GM19238 (cell line): Measurements from ENCODE around the gene CYTH3.

Experiments
- DNase-seq: peaks from one replicate; pipeline ENCODE4 v3.0.0; 2011; ENCODE audit warnings: low spot score; ENCODE audit not compliant: insufficient read length

CYTH3 gene

DNA sequence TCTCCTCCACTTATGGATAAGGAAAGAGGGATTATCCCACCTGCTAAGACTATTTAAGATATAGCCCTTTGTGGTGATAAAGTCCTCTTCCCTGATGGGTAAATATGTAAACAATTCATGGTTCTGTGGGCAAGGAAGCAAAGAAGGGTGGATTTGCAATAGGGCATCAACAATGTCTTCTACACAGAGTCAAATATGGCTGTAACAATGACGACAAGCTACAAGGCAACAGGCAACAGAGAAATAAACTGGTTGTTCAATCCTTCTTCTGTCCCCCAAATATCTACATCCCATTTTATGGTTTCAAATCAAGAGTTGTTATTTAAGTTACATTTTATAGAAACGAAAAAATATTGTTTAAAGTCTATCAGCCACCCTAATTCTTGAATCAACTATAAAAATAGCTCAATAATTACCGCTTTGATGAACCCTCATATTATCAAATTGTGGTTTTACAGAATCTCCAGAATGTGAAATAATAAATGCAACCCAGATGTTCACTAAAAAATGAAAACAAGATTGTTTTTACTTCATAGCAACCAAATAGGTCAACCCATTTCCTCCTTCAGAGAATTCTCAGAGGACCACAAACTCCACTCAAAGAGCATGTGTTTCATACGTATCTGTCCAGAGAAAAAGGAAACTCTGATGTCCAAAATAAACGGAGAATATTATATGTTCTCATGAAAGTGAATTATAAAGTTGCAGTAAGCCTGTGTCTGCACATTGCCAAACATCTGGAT, 13.8 kb downstream of the CYTH3 start:
- no peak for DNase-seq

DNA sequence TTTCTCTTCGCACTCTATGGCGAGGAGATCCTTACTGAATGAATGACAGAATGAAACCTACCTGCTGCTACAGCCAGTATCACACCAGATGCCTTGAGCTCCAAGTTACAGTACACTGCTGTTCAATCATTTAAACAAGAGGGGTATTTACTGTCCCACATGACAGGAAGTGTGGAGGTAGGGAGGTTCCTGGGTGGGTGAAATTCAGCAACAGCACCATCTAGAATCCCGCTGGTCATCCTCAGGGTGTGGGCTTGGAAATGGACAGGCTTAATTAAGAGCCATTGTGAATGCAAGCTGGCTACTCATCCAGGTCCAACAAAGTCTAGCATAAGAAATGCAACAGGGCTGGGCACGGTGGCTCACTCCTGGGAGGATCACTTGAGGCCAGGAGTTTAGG, 14.7 kb downstream of the CYTH3 start:
- DNase-seq: no peak

DNA sequence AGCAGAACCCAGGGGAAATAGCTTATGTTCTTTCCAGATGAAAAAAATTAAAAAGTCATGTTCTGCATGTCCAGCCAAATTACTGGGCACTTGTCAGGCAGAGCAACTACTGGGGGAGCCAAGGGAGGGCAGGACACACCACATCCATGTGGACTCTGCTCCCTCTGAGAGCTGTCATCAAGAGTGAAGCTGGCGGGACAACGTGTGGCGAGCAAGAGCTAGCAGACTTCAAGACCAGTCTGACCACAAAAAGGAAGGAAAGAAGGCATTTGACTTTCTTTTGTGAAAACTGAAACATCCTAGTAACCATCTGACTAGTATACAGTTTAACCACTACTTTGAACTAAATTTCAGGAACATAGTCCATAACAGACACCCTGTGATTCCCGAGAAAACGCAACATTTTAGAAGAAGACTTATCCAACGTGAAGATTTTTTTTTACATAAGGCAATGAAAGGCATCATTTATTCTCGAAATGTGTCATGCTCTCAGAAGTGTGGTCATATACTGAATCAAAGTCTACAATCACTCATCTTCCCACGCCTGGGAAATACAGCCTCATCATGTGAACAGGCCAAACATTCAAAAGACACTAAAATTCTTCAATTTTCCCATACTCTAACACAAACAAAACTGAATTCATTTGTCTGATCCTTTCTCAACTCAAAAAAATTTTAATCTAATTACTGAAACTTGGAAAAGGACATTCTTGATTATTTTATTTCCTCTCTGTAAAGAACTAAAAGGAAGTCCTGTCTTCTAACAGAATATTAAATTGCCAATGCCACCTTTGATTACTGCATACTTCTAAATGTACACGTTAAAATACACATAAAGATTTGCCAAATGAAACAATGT, 15.5 kb downstream of the CYTH3 start:
- no peak for DNase-seq

DNA sequence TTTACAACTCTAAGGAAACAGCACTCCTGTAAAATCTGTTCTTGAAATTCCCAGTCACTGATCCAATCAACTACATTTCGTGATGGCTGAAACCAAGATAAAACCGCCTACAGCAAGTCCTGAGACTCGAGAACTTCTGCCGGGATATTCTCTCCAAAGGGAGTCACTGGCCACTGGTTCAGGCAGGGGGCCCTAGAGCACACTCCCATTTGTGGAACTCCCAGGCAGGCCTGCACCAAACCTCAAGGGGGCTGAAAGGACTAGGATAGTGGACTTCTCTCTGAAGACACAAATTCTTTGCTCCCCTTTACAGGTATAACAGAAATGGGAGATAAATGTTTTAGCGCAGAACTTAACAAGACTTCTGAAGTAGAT, 16.3 kb downstream of the CYTH3 start:
- no peak for DNase-seq

DNA sequence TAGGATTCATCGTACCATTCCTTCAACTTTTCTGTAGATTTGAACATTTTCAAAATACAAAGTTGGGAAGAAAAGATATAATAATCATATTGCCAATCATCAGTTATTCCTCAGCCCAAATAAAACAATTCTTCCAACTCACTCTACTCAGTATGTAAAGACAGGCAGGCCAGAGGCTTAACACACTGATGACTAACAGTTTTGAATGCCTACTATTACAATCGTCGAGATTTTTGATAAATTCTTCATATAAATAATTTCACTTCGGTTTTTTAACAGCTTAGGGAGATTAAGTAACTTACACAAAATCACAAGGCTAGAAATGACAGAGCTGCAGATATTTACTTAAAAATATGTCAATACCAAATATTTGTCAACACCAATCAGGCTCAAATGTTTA, 17.6 kb downstream of the CYTH3 start:
- DNase-seq: no peak

DNA sequence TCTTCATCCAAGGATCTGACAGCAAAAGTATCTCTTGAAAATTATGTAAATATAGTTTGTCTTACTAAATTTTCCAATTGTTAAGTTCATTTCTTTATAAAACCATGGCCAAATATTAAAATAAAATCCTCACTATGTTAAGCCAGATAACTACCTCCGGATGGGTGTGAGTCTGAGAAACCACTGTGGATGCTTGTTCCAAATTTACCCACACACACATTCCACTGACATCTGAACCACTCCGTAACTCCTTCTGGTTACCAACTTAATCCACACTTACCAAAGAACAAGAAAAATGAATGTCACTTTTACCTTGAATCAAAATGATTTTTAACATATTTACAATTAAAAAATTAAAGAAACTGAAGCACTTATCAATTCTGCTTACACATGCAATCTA, 19.7 kb downstream of the CYTH3 start:
- no peak for DNase-seq

DNA sequence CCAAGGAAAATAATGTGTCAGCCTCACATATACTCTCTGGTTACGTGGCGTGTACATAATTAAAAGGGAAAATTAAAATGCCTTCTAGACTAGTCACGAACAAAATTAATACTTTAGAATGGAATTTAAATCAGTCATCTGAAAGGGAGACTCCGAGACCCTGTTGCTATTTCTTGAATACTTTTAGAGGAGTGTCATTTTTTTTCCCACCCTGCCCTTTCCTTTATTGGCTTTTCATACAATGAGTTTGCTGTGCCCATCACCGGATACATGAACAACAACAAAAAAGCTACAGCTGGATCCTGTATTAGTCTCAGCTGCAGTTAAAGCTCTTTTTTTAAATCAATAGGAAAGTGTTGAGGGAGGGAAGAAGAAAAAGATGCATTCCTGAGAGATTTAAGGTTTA, 20.1 kb downstream of the CYTH3 start:
- DNase-seq: no peak

DNA sequence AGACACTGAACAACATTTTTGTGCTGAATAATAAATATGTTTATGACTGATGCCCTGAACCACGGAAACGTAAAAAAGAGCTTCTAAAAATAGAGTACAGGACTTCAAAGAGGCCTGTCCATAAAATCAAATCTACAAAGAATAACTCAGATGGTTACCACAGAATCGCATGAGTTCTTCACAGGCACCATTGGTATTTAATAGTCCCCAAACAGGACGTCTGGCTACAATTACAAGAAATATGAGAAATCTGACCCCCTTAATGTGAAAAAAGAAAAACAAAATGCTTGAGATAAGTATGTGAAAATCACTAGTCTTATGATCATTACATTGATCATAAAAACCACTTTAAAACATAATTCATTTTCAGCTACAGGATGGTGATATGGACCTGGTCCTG, 20.8 kb downstream of the CYTH3 start:
- DNase-seq: no peak

DNA sequence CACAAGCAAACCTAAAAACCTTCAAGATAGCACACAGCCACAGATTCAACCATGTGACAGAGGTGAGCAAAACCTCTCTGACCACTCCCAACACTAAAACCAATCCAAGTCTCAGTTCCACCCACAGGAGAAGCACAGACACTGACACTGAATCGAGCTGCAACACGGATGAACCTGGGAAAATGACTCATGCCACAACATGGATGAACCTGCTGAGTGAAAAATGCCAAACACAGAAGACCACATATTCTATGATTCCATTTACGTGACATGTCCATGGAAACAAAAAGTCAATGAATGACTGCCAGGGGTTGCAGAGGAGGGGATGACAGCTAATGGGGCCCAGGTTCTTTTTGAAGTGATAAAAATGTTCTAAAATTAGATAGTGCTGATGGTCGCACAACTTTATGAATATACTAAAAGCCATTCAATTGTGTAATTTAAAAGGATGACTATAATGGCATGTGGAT, 22.0 kb downstream of the CYTH3 start:
- no peak for DNase-seq

DNA sequence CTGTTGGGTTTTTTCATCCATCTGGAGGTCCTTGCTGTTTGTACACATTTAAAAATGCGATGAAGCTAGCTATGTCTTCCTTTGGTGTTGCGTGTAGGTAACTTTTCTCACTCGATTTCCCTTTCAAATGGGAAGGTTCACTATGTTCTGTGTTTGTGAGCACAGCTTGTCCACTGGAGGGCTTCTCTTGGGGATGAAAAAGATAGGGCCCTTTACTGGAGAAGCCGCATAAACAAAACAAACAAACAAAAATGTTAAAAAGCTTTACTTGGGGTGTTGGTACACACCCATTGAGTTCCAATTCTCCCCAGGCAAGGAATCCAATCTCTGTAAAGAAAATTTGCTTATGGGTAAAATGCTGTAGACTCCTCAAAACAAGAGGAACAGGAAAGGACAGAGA, 23.4 kb downstream of the CYTH3 start:
- DNase-seq: no peak

DNA sequence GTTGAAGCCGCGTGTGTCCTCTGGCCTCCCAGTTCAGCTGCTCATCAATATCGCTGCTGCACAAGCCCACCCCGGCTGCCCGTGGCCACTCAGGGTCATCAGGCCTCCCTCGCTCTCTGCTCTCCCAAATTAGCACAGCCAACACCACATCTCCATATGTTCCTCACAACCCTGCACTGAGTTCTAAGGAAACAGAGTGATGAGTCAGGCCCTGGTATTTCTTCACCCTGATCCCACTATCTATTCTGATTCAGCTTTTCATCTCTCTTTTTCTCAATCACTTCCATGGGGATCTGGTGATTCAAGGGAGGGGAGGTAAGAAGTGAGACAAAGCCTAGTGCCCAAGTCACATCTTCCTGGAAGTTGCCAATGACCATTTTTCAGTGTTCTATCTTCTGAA, 23.8 kb downstream of the CYTH3 start:
- DNase-seq: no peak

DNA sequence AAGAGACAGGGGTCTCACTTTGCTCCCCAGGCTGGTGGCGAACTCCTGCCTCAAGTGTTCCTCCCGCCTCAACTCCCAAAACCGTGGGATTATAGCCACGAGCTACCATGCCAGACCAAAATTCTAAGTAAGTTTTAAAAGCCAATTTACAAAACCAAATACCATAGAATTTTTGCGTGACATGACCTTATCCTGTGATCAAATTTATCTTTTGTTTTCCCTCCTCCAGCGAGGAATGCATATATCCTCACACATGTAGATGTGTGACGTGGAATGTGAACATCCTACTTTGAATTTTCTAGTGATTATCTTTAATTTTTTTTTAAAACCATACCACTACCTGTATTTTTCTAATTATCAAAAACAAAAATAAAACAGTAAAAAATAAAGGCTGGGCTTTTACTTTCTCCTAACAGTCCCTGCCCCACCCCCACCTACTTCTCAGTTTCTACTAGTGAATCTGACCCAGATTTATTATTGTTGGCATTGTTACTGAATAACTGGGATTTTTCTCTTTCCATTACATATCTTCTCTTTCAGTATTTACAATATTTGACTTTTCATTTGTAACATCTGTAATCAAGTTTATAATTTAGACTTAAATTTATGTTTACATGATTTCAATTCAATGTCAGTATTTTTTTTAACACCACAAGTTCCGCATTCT, 26.0 kb downstream of the CYTH3 start:
- DNase-seq: no peak

DNA sequence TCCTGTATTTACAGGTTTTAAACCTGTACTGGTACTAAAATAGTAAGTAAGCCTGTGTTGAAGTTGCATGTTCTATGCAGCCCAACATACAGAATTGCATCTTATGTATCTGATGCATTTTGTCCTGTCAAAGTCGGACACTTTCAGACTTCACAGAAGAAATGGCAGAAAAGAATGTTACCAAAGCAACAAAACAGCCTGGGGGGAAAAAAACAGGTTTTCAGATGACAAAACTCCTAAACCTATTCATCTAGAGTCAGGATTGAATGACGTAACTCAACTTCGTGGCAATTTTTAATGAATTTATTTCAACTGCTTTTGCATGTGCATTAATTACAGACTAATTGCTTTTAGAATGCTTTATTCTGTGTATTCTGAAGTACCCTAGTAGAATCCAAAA, 28.4 kb downstream of the CYTH3 start:
- DNase-seq: no peak

DNA sequence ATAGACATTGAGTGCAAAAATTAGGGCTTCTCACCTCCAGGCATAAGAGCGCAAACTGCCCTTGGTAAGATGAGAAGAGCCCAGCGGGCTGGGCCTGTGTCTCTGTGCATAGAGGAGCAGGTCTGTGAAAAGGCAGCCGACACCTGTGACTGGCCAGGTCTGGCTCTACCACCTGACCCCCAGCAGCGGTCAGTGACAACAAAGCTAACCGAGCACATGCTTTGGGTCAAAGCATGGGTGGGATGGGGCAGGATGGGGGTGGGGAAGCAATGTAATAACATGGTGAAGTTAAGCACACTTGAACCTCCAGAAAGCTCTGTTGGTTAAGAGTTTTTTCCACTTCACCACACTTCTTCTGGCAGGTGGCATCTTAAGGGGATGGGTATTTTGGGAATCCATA, 29.3 kb downstream of the CYTH3 start:
- no peak for DNase-seq

DNA sequence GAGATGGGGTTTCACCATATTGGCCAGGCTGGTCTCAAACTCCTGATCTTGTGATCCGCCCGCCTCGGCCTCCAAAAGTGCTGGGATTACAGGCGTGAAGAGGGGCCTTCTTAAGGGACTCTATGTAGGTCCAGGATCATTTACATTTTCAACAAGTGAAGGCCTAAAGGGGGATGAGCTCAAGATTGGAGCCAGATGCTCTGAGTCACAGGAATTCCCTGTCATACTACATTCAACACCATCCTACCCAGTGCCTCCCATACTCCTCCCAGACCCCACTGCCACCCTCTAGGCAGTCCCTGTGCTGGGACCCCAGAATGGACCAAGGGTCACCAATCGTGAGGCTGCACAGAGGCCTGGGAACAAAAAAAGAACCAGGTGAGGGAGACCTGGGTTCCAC, 29.9 kb downstream of the CYTH3 start:
- no peak for DNase-seq

DNA sequence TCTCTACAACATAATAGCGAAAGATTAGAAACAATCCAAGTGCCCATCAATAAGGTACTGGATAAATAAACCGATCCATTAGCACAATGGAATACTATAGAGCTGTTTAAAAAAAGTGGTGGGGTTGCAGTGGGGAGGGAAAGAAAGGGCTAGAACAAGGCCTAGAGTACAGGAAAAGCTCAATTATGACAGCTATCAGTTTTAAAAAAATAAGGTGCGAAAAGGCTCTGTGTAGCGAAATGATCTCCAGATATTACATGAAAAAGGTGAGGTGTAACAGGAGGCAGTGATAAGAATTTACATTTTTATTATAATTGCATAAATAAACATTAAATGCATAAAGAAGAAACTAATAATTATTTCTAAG, 30.8 kb downstream of the CYTH3 start:
- no peak for DNase-seq

DNA sequence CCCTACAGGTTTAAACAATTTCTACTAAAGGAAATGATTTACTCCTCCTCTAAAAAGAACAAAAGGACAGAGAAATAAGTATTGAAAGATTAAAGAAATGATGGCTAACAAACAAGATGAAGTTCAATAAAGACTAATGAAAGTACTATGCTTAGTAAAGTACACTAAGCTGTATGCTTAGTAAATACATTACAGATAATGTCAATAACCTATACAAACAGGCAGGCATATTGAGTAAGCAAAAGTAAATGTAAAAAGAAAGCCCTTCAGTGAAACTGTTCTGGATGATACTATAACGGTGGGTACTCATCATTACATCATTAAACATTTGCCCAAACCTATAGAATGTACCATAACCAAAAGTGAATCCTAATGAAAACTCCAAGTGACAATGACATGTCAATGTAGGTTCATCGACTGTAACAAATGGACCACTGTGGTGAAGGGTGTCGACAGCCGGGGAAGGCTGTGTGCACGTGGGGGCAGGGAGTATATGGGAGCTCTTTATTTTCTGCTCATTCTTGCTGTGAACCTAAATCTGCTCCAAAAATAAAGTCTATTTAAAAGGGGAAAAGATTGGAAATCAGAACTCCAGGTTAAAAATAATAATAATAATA, 34.0 kb downstream of the CYTH3 start:
- DNase-seq: no peak

DNA sequence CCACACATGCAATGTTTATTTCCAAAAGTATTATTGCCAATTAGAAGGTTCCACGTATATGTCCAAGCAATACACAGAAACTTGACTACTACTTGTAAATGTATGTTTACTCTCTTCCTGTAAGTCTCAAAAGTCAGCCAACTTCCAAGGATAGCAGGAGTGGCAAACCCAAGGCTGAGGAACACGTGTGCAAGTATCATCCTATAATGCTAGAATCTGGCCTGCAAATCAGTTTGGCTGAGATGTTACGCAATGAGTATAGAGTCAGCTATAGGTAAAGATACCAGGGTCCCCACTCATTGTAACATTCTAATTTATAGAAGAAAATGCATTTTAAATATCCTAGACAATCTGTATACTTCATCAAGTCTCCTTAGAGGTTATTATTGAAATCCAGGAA, 34.7 kb downstream of the CYTH3 start:
- DNase-seq: no peak

DNA sequence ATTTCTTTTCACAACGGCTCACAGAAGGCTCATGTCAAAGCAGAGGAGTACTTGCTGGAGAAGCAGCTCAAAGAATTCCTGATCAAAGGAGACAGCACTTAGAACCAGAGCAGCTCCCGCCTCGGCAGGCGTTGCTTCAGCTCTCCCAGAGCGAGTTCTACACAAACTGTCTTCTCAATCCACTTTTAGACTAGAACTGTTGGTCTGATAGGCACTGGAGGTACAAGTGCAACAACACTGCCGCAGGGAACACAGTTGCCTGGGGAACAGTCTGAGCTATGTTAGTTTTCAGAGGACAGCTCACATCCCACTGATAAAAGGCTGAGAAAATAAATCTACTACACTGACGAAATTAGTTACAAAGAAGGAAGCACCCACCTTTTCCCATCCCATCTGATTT, 35.4 kb downstream of the CYTH3 start:
- DNase-seq: no peak

DNA sequence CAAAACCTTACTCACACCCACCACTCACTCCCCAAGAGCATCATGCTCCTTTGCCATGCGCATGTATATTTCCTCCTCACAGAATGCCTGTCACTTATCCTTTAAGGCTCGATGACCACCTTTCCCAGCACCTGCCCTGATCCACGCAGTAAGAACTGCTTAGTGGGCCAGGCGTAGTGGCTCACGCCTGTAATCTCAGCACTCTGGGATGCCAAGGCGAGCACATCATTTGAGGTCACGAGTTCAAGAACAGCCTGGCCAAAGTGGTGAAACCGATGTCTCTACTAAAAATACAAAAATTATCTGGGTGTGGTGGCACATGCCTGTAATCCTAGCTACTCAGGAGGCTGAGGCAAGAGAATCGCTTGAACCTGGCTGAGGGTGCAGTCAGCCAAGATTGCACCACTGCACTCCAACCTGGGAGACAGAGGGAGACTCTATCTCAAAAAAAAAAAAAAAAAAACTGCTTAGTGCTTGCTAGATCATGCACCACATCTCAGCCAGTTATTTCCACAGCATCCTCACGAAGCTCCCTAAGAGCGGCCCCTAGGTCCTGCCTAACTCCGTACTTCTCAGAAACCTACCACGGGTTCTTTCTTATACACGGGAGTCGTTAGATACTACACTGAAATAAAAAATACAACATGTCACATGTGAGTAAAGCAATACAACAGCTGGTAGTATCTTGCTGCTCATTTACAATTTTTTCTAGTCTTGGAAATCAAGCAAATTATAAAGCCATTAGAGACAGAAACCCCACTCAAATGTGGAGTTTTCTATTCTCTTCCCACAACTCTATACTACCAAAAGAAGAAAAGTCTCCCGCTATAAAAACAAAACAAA, 37.2 kb downstream of the CYTH3 start:
- DNase-seq: no peak

DNA sequence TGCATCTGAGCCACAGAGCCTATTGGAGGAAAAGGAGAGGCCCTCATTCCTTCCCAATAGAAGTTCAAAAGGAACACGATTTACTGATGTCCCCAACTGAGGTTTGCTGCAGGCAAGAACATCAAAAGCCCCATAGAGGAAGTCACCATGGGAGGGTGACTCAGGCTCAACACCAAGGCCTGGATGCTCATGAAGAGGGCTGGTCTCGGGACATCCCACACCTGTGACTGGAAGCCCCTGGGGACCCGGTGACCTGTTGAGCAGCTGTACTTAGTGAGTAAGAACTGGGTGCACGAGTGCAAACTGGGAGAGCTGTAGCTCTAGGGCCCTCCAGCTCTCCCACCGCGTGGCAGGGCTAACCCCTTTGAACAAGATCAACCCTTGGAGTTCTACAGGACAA, 38.0 kb downstream of the CYTH3 start:
- no peak for DNase-seq
